ENCODE data around the gene KDM4C.

DNA sequence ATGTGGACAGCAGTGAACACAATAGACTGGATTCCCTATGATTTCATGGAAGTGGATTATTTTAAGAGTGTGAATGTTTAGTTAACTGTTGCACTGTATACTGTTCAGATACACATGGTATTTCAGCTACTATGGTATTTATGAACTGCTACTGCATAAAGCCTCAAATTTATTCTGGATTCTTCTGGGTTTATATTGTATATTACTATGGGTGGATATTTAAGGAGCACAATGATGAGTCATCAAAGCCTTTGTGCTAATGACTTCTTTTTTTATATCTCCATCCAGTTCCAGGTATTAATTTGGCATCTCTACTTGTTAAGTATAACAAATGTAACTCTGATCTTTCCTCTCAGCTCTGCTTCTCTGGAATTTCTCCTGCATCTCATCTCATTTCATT, 6.8 kb downstream of the KDM4C start:
- TF ChIP-seq POLR2AphosphoS5 (IDR thresholded peaks at IDR 0.05; ENCODE audit: low read depth, low read length) (no peak), TCF7L2 (IDR thresholded peaks at IDR 0.05; ENCODE audit: low read depth, low read length) (no peak), SIN3A (IDR thresholded peaks at IDR 0.05; ENCODE audit: borderline replicate concordance, insufficient read depth, low read depth, low read length) (no peak)
- TF ChIP-seq, protein P1, sequence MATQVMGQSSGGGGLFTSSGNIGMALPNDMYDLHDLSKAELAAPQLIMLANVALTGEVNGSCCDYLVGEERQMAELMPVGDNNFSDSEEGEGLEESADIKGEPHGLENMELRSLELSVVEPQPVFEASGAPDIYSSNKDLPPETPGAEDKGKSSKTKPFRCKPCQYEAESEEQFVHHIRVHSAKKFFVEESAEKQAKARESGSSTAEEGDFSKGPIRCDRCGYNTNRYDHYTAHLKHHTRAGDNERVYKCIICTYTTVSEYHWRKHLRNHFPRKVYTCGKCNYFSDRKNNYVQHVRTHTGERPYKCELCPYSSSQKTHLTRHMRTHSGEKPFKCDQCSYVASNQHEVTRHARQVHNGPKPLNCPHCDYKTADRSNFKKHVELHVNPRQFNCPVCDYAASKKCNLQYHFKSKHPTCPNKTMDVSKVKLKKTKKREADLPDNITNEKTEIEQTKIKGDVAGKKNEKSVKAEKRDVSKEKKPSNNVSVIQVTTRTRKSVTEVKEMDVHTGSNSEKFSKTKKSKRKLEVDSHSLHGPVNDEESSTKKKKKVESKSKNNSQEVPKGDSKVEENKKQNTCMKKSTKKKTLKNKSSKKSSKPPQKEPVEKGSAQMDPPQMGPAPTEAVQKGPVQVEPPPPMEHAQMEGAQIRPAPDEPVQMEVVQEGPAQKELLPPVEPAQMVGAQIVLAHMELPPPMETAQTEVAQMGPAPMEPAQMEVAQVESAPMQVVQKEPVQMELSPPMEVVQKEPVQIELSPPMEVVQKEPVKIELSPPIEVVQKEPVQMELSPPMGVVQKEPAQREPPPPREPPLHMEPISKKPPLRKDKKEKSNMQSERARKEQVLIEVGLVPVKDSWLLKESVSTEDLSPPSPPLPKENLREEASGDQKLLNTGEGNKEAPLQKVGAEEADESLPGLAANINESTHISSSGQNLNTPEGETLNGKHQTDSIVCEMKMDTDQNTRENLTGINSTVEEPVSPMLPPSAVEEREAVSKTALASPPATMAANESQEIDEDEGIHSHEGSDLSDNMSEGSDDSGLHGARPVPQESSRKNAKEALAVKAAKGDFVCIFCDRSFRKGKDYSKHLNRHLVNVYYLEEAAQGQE (IDR thresholded peaks at IDR 0.05; ENCODE audit: insufficient read depth in 1 of 2, low read depth in 2 of 2, low read length in 1 of 2), result no peak
- TF ChIP-seq, protein P2, sequence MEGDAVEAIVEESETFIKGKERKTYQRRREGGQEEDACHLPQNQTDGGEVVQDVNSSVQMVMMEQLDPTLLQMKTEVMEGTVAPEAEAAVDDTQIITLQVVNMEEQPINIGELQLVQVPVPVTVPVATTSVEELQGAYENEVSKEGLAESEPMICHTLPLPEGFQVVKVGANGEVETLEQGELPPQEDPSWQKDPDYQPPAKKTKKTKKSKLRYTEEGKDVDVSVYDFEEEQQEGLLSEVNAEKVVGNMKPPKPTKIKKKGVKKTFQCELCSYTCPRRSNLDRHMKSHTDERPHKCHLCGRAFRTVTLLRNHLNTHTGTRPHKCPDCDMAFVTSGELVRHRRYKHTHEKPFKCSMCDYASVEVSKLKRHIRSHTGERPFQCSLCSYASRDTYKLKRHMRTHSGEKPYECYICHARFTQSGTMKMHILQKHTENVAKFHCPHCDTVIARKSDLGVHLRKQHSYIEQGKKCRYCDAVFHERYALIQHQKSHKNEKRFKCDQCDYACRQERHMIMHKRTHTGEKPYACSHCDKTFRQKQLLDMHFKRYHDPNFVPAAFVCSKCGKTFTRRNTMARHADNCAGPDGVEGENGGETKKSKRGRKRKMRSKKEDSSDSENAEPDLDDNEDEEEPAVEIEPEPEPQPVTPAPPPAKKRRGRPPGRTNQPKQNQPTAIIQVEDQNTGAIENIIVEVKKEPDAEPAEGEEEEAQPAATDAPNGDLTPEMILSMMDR (IDR thresholded peaks at IDR 0.05), result no peak
